Measurements from ENCODE around the gene NRDC.
"Not testable (repeated sequence)": the region's sequence is repeated elsewhere in the genome, so short reads cannot be mapped to it uniquely, and the experiment has no call there.

Gene NRDC

GRCh38 chr1:51837243-51837642, 41.3 kb downstream of the NRDC start:
- TF ChIP-seq CTCF (IDR thresholded peaks at IDR 0.05; ENCODE audit: insufficient read depth, low read depth, low read length, missing control alignments): no peak
- H3K4me3 ChIP-seq (ENCODE audit: low read depth, low read length): no peak overlapping the region
- DNase-seq (ENCODE audit: low read depth): no peak

DNA sequence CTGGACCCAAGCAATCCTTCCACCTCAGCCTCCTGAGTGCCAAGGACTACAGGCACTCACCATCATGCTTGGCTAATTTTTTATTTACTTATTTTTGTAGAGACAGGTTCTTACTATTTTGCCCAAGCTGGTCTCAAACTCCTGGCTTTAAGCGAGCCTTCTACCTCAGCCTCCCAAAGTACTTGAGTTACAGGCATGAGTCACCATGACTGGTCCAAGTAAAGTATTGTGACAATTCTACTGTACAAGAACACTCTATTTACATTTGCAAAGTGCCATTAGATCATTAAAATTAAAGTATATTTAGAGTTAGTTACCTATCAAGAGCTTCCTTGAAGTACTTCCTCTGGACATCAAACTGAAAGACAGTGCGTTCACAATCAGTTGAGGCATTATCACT, 44.8 kb downstream of the NRDC start:
- no peak for TF ChIP-seq CTCF (IDR thresholded peaks at IDR 0.05; ENCODE audit: insufficient read depth, low read depth, low read length, missing control alignments)
- no peak for DNase-seq (ENCODE audit: low read depth)
- H3K4me3 ChIP-seq (ENCODE audit: low read depth, low read length): no peak overlapping the region

DNA sequence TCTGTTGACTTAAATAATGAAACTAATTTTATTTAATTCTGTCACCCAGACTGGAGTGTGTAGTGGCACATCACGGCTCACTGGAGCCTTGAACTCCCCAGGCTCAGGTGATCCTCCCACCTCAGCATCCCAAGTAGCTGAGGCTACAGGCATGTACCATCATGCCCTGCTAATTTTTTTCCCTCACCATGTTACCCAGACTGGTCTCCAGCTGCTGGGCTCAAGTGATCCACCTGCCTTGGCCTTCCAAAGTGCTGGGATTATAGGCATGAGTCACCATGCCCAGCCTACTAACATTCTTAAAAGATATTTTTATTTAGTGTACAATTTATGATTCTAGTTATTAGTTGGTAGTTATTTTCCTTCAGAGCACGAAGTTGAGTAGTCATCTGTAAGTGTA, 49.5 kb downstream of the NRDC start:
- no peak for DNase-seq (ENCODE audit: low read depth)
- H3K4me3 ChIP-seq (ENCODE audit: low read depth, low read length): no peak overlapping the region
- TF ChIP-seq CTCF (IDR thresholded peaks at IDR 0.05; ENCODE audit: insufficient read depth, low read depth, low read length, missing control alignments): no peak

DNA sequence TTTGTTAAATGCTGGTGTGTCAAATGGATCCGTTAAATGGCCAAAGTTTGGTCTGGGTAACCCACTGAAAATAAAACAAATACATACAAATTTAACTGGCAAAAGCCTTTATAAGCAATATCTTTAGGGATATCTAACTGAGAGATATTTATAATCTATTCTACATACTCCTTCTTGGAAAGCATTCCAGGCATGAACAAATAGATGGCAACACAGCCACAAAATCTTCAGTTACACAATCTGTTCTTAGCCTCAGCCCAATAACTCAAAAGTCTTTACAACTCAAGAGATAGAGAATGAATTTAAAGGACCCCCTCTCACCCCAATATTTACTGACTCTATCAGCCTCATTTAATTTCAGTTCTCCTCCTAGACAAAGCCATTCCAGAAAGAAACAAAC, 58.7 kb downstream of the NRDC start:
- no peak overlapping the region for H3K4me3 ChIP-seq (ENCODE audit: low read depth, low read length)
- no peak for TF ChIP-seq CTCF (IDR thresholded peaks at IDR 0.05; ENCODE audit: insufficient read depth, low read depth, low read length, missing control alignments)
- no peak for DNase-seq (ENCODE audit: low read depth)

GRCh38 chr1:51819021-51819420, 59.5 kb downstream of the NRDC start:
- DNase-seq (ENCODE audit: low read depth); H3K4me3 ChIP-seq (ENCODE audit: low read depth, low read length): not testable (repeated sequence)

- no peak for TF ChIP-seq CTCF (IDR thresholded peaks at IDR 0.05; ENCODE audit: insufficient read depth, low read depth, low read length, missing control alignments)
- H3K4me3 ChIP-seq (ENCODE audit: low read depth, low read length): no peak overlapping the region
- DNase-seq (ENCODE audit: low read depth): no peak
These were observed 60.0 kb downstream of the NRDC start for GRCh38 chr1:51818487-51818886.

DNA sequence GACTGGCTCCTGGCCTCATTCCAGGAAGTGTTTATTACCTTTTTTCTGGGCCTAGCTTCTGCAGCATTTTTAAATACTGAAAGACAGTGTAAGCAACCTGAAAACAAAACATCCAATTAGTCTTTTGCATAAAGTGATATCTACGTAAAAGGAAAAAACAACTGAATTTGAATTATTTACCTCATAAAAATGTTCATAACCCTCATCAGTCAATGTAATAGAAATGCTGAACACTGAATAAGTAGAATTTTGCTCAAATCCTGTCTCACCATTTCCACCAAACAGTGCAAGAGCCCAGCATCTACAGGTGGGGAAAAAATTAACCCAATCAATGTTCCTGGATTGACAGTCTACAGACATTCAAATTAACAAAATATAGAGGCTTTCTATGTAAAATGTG, 64.0 kb downstream of the NRDC start:
- TF ChIP-seq CTCF (IDR thresholded peaks at IDR 0.05; ENCODE audit: insufficient read depth, low read depth, low read length, missing control alignments): no peak
- no peak overlapping the region for H3K4me3 ChIP-seq (ENCODE audit: low read depth, low read length)
- DNase-seq (ENCODE audit: low read depth): no peak

- DNase-seq (ENCODE audit: low read depth): no peak
- TF ChIP-seq CTCF (IDR thresholded peaks at IDR 0.05; ENCODE audit: insufficient read depth, low read depth, low read length, missing control alignments): no peak
- no peak overlapping the region for H3K4me3 ChIP-seq (ENCODE audit: low read depth, low read length)
These were observed 79.2 kb downstream of the NRDC start for GRCh38 chr1:51799372-51799771.

All from GM12865 (cell line).